Measurements from ENCODE around the gene TPP1. TPM values are rescaled to one million over a fixed set of nuclear protein-coding genes. Genes with fewer than 3 reads are reported as not detected.

TPP1 gene
- total and polyA plus RNA-seq, 2 of the 13 experiments (the other 11 are each of a cell fraction or from before 2014, with no cell fraction given): 13.9 to 74.6 TPM

GRCh38 chr11:6603287-6604080, 15.7 kb downstream of the TPP1 start, which contains the start of the genes ILK and RRP8 (continued):
- TF ChIP-seq NPAS2 (CRISPR knock-in tag; IDR thresholded peaks at IDR 0.05; ENCODE audit: borderline replicate concordance) (no peak), ZBTB43 (CRISPR knock-in tag; conservative IDR thresholded peaks at IDR 0.05) (no peak), ATF7-NPFF (CRISPR knock-in tag; IDR thresholded peaks at IDR 0.05; ENCODE audit: low read depth) (peak; percentile 91), RELA (CRISPR knock-in tag; IDR thresholded peaks at IDR 0.05) (no peak), RCOR2 (CRISPR knock-in tag; IDR thresholded peaks at IDR 0.05) (no peak), HDAC2 (CRISPR knock-in tag; IDR thresholded peaks at IDR 0.05) (peak; percentile 78; the same call in 1 of the 2 replicates), TCF12 (IDR thresholded peaks at IDR 0.05) (no peak), TCF12 (CRISPR knock-in tag; IDR thresholded peaks at IDR 0.05) (no peak), NFIB (CRISPR knock-in tag; IDR thresholded peaks at IDR 0.05; ENCODE audit: borderline replicate concordance) (no peak), THAP11 (CRISPR knock-in tag; IDR thresholded peaks at IDR 0.05) (peak; percentile 91), DPF2 (CRISPR knock-in tag; IDR thresholded peaks at IDR 0.05; ENCODE audit: borderline replicate concordance, low read depth) (no peak), SUZ12 (IDR thresholded peaks at IDR 0.05; ENCODE audit: low read depth, low read length) (no peak), TOE1 (CRISPR knock-in tag; IDR thresholded peaks at IDR 0.05) (no peak), MED8 (CRISPR knock-in tag; IDR thresholded peaks at IDR 0.05; ENCODE audit: insufficient replicate concordance) (peak; percentile 44), ZNF136 (CRISPR knock-in tag; IDR thresholded peaks at IDR 0.05; ENCODE audit: low read depth) (no peak), SMAD9 (CRISPR knock-in tag; IDR thresholded peaks at IDR 0.05) (peak; percentile 77; the same call in 1 of the 2 replicates), YEATS2 (CRISPR knock-in tag; IDR thresholded peaks at IDR 0.05; ENCODE audit: borderline replicate concordance) (peak; percentile 89), PHF8 (CRISPR knock-in tag; IDR thresholded peaks at IDR 0.05) (peak; percentile 96), ZNF318 (CRISPR knock-in tag; IDR thresholded peaks at IDR 0.05) (no peak)

Data from HepG2 (cell line).